Measurements from ENCODE around the gene DDR2.
"Not testable (repeated sequence)": the region's sequence is repeated elsewhere in the genome, so short reads cannot be mapped to it uniquely, and the experiment has no call there.

GRCh38 chr1:162582901-162583300 lies 49.4 kb upstream of the DDR2 start:
- TF ChIP-seq, protein P1, sequence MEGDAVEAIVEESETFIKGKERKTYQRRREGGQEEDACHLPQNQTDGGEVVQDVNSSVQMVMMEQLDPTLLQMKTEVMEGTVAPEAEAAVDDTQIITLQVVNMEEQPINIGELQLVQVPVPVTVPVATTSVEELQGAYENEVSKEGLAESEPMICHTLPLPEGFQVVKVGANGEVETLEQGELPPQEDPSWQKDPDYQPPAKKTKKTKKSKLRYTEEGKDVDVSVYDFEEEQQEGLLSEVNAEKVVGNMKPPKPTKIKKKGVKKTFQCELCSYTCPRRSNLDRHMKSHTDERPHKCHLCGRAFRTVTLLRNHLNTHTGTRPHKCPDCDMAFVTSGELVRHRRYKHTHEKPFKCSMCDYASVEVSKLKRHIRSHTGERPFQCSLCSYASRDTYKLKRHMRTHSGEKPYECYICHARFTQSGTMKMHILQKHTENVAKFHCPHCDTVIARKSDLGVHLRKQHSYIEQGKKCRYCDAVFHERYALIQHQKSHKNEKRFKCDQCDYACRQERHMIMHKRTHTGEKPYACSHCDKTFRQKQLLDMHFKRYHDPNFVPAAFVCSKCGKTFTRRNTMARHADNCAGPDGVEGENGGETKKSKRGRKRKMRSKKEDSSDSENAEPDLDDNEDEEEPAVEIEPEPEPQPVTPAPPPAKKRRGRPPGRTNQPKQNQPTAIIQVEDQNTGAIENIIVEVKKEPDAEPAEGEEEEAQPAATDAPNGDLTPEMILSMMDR (IDR thresholded peaks at IDR 0.05; ENCODE audit: low read length), result not testable (repeated sequence)
- not testable (repeated sequence) for TF ChIP-seq EZH2phosphoT487 (IDR thresholded peaks at IDR 0.05; ENCODE audit: low read length)
